H1 (cell line): ENCODE measurements around the gene ADAMTS1. TPM values are rescaled to one million over a fixed set of nuclear protein-coding genes. Genes with fewer than 3 reads are reported as not detected.

ENCODE experiments used
- CTCF ChIA-PET: fragments of 300-600 bp; sonication (Branson Sonifier 250); formaldehyde crosslinking; loops from one replicate; lab custom pipeline; 2021; ENCODE audit not compliant: partially characterized antibody; lab: Charles Lee
- POLR2A ChIA-PET: fragments of 300-600 bp; sonication (Branson Sonifier 250); formaldehyde crosslinking; loops from one replicate; lab custom pipeline; 2021; ENCODE audit warnings: inconsistent platforms; ENCODE audit not compliant: partially characterized antibody; lab: Charles Lee
- DNase-seq, 2 experiments: peaks; one replicate each; pipeline versions ENCODE4 v3.0.0 to v3.0.0-alpha.2; 2010 to 2022; ENCODE audit warnings: low spot score in 2 of 2, low read depth in 1 of 2, mixed read lengths in 1 of 2
- FAIRE-seq: peaks from 2 replicates; lab custom pipeline; 2011; peaks lifted over from hg19 to GRCh38; lab: Jason Lieb, UNC
- H2AFZ ChIP-seq: 2 replicates; pipeline ENCODE4 v1.8.1; 2012; ENCODE audit warnings: low read length, inconsistent platforms
- H2AK5ac ChIP-seq: 2 replicates; pipeline ENCODE4 v1.6.1; 2013; ENCODE audit warnings: low read depth, low read length
- H2BK120ac ChIP-seq: replicated peaks from 2 replicates; pipeline ENCODE3; 2013; ENCODE audit warnings: low read depth, low read length, inconsistent platforms
- H2BK12ac ChIP-seq: 2 replicates; pipeline ENCODE4 v1.6.1; 2013; ENCODE audit warnings: low read depth, low read length
- H2BK15ac ChIP-seq: 2 replicates; pipeline ENCODE4 v1.6.1; 2013; ENCODE audit warnings: low read length
- H2BK20ac ChIP-seq: 2 replicates; pipeline ENCODE4 v1.6.1; 2013; ENCODE audit warnings: low read length
- H2BK5ac ChIP-seq: 2 replicates; pipeline ENCODE4 v1.6.1; 2013; ENCODE audit warnings: low read depth, low read length
- H3K14ac ChIP-seq: 2 replicates; pipeline ENCODE4 v1.6.1; 2013; ENCODE audit warnings: inconsistent platforms; ENCODE audit not compliant: insufficient read length
- H3K18ac ChIP-seq: 2 replicates; pipeline ENCODE4 v1.6.1; 2013; ENCODE audit warnings: low read length; ENCODE audit errors: extremely low read depth
- H3K23ac ChIP-seq: 2 replicates; pipeline ENCODE4 v1.6.1; 2013; ENCODE audit warnings: inconsistent platforms; ENCODE audit not compliant: insufficient read length
- H3K23me2 ChIP-seq: 2 replicates; pipeline ENCODE4 v1.6.1; 2013; ENCODE audit warnings: low read depth, low read length
- H3K27ac ChIP-seq: 2 replicates; pipeline ENCODE4 v1.6.1; 2011; ENCODE audit warnings: low read depth, low read length, inconsistent platforms
- H3K27me3 ChIP-seq, 4 experiments: replicated peaks in 1 of 4; 1 replicate in 1 of 4; 2 replicates in 3 of 4; pipeline versions ENCODE4 v1.6.1 to v1.8.1; 2011 to 2013; ENCODE audit warnings: low read length in 3 of 4, mild to moderate bottlenecking in 3 of 4, inconsistent platforms in 2 of 4, mixed read lengths in 2 of 4, moderate library complexity in 1 of 4; ENCODE audit not compliant: control insufficient read depth in 3 of 4, insufficient read depth in 3 of 4; ENCODE audit errors: extremely low read depth in 1 of 4
- H3K36me3 ChIP-seq, 4 experiments: 2 replicates each; pipeline versions ENCODE4 v1.6.1 to v1.8.1; 2011 to 2013; ENCODE audit warnings: mild to moderate bottlenecking in 4 of 4, low read length in 3 of 4, moderate library complexity in 2 of 4, control low read depth in 1 of 4, inconsistent platforms in 1 of 4; ENCODE audit not compliant: insufficient read depth in 4 of 4, control insufficient read depth in 2 of 4
- H3K4ac ChIP-seq: replicated peaks from 2 replicates; pipeline ENCODE3; 2013; ENCODE audit warnings: low read length, low read depth, mixed read lengths, inconsistent platforms; ENCODE audit not compliant: insufficient read length
- H3K4me1 ChIP-seq, 4 experiments: replicated peaks in 1 of 4; 1 replicate in 1 of 4; 2 replicates in 3 of 4; pipeline versions ENCODE4 v1.6.1 to v1.8.1; 2011 to 2013; ENCODE audit warnings: low read length in 3 of 4, inconsistent platforms in 2 of 4, mixed read lengths in 1 of 4; ENCODE audit not compliant: insufficient read depth in 4 of 4, control insufficient read depth in 3 of 4
- H3K4me2 ChIP-seq, 2 experiments: 2 replicates each; pipeline versions ENCODE4 v1.6.1 to v1.8.1; 2011 to 2013; ENCODE audit warnings: low read depth in 2 of 2, low read length in 2 of 2, control low read depth in 1 of 2, inconsistent platforms in 1 of 2, mild to moderate bottlenecking in 1 of 2; ENCODE audit not compliant: insufficient read depth in 1 of 2
- H3K4me3 ChIP-seq, 4 experiments: fragments of 200-600, 300-600 bp in 1 of 4; sonication (generic), shearing (Covaris generic), sonication (Bioruptor Twin) in 1 of 4; 2 replicates each; pipeline versions ENCODE4 v1.5.1 to v1.8.1; 2011 to 2016; ENCODE audit warnings: low read length in 4 of 4, low read depth in 3 of 4, control low read depth in 2 of 4, inconsistent platforms in 2 of 4, mild to moderate bottlenecking in 2 of 4, mixed read lengths in 1 of 4, moderate library complexity in 1 of 4; ENCODE audit not compliant: insufficient read depth in 2 of 4; ENCODE audit errors: extremely low read depth in 1 of 4
- H3K56ac ChIP-seq: replicated peaks from 2 replicates; pipeline ENCODE3; 2013; ENCODE audit warnings: low read depth, mild to moderate bottlenecking, mixed read lengths, low read length, inconsistent platforms; ENCODE audit not compliant: insufficient read length
- H3K79me1 ChIP-seq: 2 replicates; pipeline ENCODE4 v1.6.1; 2013; ENCODE audit warnings: low read depth, low read length, control low read depth
- H3K79me2 ChIP-seq, 2 experiments: 2 replicates each; pipeline versions ENCODE4 v1.6.1 to v1.8.1; 2012 to 2013; ENCODE audit warnings: low read length in 2 of 2, mild to moderate bottlenecking in 2 of 2, inconsistent platforms in 1 of 2; ENCODE audit not compliant: insufficient read depth in 2 of 2, control insufficient read depth in 1 of 2
- H3K9ac ChIP-seq, 4 experiments: replicated peaks in 1 of 4; 1 replicate in 1 of 4; 2 replicates in 3 of 4; pipeline versions ENCODE4 v1.6.1 to v1.8.1; 2011 to 2013; ENCODE audit warnings: low read depth in 3 of 4, low read length in 3 of 4, control low read depth in 2 of 4, mild to moderate bottlenecking in 2 of 4, moderate library complexity in 2 of 4, inconsistent platforms in 1 of 4; ENCODE audit errors: extremely low read depth in 1 of 4
- H3K9me3 ChIP-seq, 2 experiments: 2 replicates each; pipeline versions ENCODE4 v1.6.1 to v1.8.1; 2012 to 2013; ENCODE audit warnings: mild to moderate bottlenecking in 2 of 2, moderate library complexity in 2 of 2, control low read depth in 1 of 2, inconsistent platforms in 1 of 2, low read depth in 1 of 2, low read length in 1 of 2, mixed read lengths in 1 of 2; ENCODE audit not compliant: insufficient read depth in 2 of 2
- H4K20me1 ChIP-seq, 2 experiments: replicated peaks in 1 of 2; 2 replicates each; pipeline versions ENCODE3 to v1.8.1; 2011 to 2013; ENCODE audit warnings: inconsistent platforms in 2 of 2, low read length in 2 of 2, mild to moderate bottlenecking in 1 of 2; ENCODE audit not compliant: insufficient read depth in 2 of 2, control insufficient read depth in 1 of 2
- H4K5ac ChIP-seq: 2 replicates; pipeline ENCODE4 v1.6.1; 2013; ENCODE audit warnings: low read length, low read depth, mixed read lengths, inconsistent platforms; ENCODE audit not compliant: insufficient read length
- H4K8ac ChIP-seq: 2 replicates; pipeline ENCODE4 v1.8.0; 2013; ENCODE audit warnings: mild to moderate bottlenecking, moderate library complexity, low read length, inconsistent platforms; ENCODE audit not compliant: insufficient read depth; ENCODE audit errors: extremely low read depth
- H4K91ac ChIP-seq: replicated peaks from 2 replicates; pipeline ENCODE3; 2013; ENCODE audit warnings: low read length, mixed read lengths, inconsistent platforms; ENCODE audit not compliant: insufficient read length
- BRCA1 ChIP-seq: IDR thresholded peaks from 2 replicates; pipeline ENCODE4 v1.6.1; 2012; ENCODE audit warnings: low read depth, low read length, improper control_type of control experiment
- E2F6 ChIP-seq: IDR thresholded peaks from 2 replicates; pipeline ENCODE4 v1.6.1; 2012; ENCODE audit warnings: inconsistent platforms
- JUN ChIP-seq: IDR thresholded peaks from 2 replicates; pipeline ENCODE4 v1.6.1; 2011; ENCODE audit warnings: low read depth, mild to moderate bottlenecking, improper control_type of control experiment, low read length
- PHF8 ChIP-seq: fragments of 200-600 bp; sonication (generic); conservative IDR thresholded peaks from 2 replicates; pipeline ENCODE4 v1.7.1; 2012; ENCODE audit warnings: low read depth, mild to moderate bottlenecking, inconsistent platforms, low read length, moderate library complexity
- RBBP5 ChIP-seq: IDR thresholded peaks from 2 replicates; pipeline ENCODE4 v1.7.1; 2012; ENCODE audit warnings: low read depth, mild to moderate bottlenecking, inconsistent platforms, low read length, moderate library complexity, borderline replicate concordance
- SIX5 ChIP-seq: IDR thresholded peaks from 2 replicates; pipeline ENCODE4 v1.6.1; 2011; ENCODE audit warnings: mild to moderate bottlenecking, low read depth, low read length
- TAF7 ChIP-seq: optimal IDR thresholded peaks from 2 replicates; pipeline ENCODE3; 2011; ENCODE audit warnings: low read depth, mild to moderate bottlenecking, inconsistent platforms, low read length, moderate library complexity, borderline replicate concordance
- TEAD4 ChIP-seq: IDR thresholded peaks from 2 replicates; pipeline ENCODE4 v1.6.1; 2012; ENCODE audit warnings: low read depth, low read length, inconsistent platforms, mixed read lengths
- WGBS, 2 experiments: shearing (Covaris generic) in 1 of 2; methylation state at CpG; one replicate each; pipeline versions ENCODE4 v1.1.6 to v1.1.7; 2013 to 2015; ENCODE audit warnings: low lambda C conversion rate in 2 of 2, mixed read lengths in 2 of 2, inconsistent platforms in 1 of 2, low coverage in 1 of 2, missing lambda C conversion rate in 1 of 2; ENCODE audit not compliant: insufficient replicate concordance in 2 of 2, insufficient coverage in 1 of 2, insufficient read length in 1 of 2; ENCODE audit errors: extremely low coverage in 1 of 2, missing lambda C conversion rate in 1 of 2; 5-methylcytosine and 5-hydroxymethylcytosine counted together
- polyA plus RNA-seq, 7 experiments: library from polyadenylated mRNA; depleted of rRNA in 3 of 7; stranded (reverse) in 5 of 7; unstranded in 2 of 7; fragments of >200 nt in 5 of 7; fragments of 200-250 nt in 2 of 7; gene quantifications; 1 replicate in 5 of 7; 2 replicates in 1 of 7; 4 replicates in 1 of 7; pipeline versions ENCODE4 v1.2.1 to v1.2.3, GENCODE V29; 2011 to 2013; ENCODE audit warnings: missing spikeins in 2 of 7, mixed read lengths in 2 of 7
- total RNA-seq: library from RNA; stranded (reverse); fragmentation: NEBNext Ultra II Directional; extraction: Animal tissue kit (Norgen Biotek cat#: 25700); gene quantifications from 2 replicates; pipeline ENCODE4 v1.2.1, GENCODE V29; 2021

ADAMTS1 gene
- total and polyA plus RNA-seq, 2 of the 8 experiments (the other 6 are each of a cell fraction or from before 2014, with no cell fraction given) = 10.7 to 22.4 TPM

- H2AK5ac ChIP-seq = no peak overlapping the region
- peaks cover 0 to 12% (median 7%) of the 10 kb centered on the region in 4 experiments; a peak in 4 of 7 replicates for H3K4me1 ChIP-seq
- peak overlapping the region; percentile 47 for H3K56ac ChIP-seq
- peaks cover 0 to 28% (median 13%) of the 10 kb centered on the region in 4 experiments; a peak in 5 of 7 replicates for H3K27me3 ChIP-seq
- H3K9me3 ChIP-seq = no peaks in the 10 kb centered on the region
- ChIA-PET CTCF (interaction anchor here (1.4 to 3.2 kb wide), 4 partner anchors 10 to 829 kb away, joined by 4 to 15 read pairs (median 9); partner anchors contain the start of gene ADAMTS5), POLR2A (interaction anchor here (1.3 to 3.2 kb wide), 7 partner anchors 9 to 1902 kb away, joined by 3 to 8 read pairs (median 5); no protein-coding TSS in a partner anchor)
- DNase-seq (peak in 1 of 2 experiments; percentile 81), FAIRE-seq (no peak)
- no peak overlapping the region for H4K5ac ChIP-seq
- H4K8ac ChIP-seq = peak overlapping the region; percentile 71; the same call in 1 of the 2 replicates
- peaks cover 2% of the 10 kb centered on the region; the same call in 1 of the 2 replicates for H3K79me1 ChIP-seq
- H2AFZ ChIP-seq = peak overlapping the region; percentile 32; the same call in 1 of the 2 replicates
- H2BK12ac ChIP-seq = 0 out of 2 replicates have a peak overlapping the region, but pooled peaks have one; percentile 60
- H4K91ac ChIP-seq = peak overlapping the region; percentile 80
- peak overlapping the region; percentile 31 to 82 (median 42) for H3K9ac ChIP-seq
- peaks cover 26% of the 10 kb centered on the region for H3K23me2 ChIP-seq
- peak overlapping the region; percentile 85 to 93 for H3K4me2 ChIP-seq
- H3K4me3 ChIP-seq = peak overlapping the region; percentile 68 to 89 (median 74)
- H2BK120ac ChIP-seq = no peak overlapping the region
- peak overlapping the region; percentile 40 for H3K4ac ChIP-seq
- H3K36me3 ChIP-seq = peaks cover 12 to 40% (median 25%) of the 10 kb centered on the region in 4 experiments
- WGBS, 2 experiments = 11% methylated on average over 35 of the region's 35 CpGs; no CpG with 5 or more reads in 1 of the 2 experiments
- H4K20me1 ChIP-seq = no peaks in the 10 kb centered on the region
- peak overlapping the region; percentile 85; the same call in 1 of the 2 replicates for H2BK5ac ChIP-seq
- H2BK20ac ChIP-seq = 0 out of 2 replicates have a peak overlapping the region, but pooled peaks have one; percentile 34
- H3K79me2 ChIP-seq = peaks cover 0 to 18% of the 10 kb centered on the region in 2 experiments; a peak in 2 of 4 replicates
- 0 out of 2 replicates have a peak overlapping the region, but pooled peaks have one; percentile 46 for H2BK15ac ChIP-seq
- peak overlapping the region; percentile 99 for H3K18ac ChIP-seq
- no peak overlapping the region for H3K27ac ChIP-seq
- no peak overlapping the region for H3K14ac ChIP-seq
- H3K23ac ChIP-seq = no peak overlapping the region
- TF ChIP-seq TEAD4 = no peak
- TF ChIP-seq PHF8 = peak; percentile 18; the same call in 1 of the 2 replicates
- no peak for TF ChIP-seq BRCA1
- peak; percentile 71 for TF ChIP-seq E2F6
- TF ChIP-seq TAF7 = peak; percentile 15
- TF ChIP-seq SIX5 = no peak
- TF ChIP-seq RBBP5 = peak; percentile 72
- no peak for TF ChIP-seq JUN
Observed at GRCh38 chr21:26842974-26843932, 2.0 kb downstream of the ADAMTS1 start.
